ENCODE measurements around the gene C5orf24. TPM values are rescaled to one million over a fixed set of nuclear protein-coding genes. Genes with fewer than 3 reads are reported as not detected.
A peak's percentile ranks its signal among the peaks of the same experiment; 100 is the strongest.

C5orf24 gene
- total and polyA plus RNA-seq, 10 of the 15 experiments (the other 5 are each of a cell fraction or from before 2014, with no cell fraction given) = 5.4 to 26.8 (median 15.6) TPM

DNA sequence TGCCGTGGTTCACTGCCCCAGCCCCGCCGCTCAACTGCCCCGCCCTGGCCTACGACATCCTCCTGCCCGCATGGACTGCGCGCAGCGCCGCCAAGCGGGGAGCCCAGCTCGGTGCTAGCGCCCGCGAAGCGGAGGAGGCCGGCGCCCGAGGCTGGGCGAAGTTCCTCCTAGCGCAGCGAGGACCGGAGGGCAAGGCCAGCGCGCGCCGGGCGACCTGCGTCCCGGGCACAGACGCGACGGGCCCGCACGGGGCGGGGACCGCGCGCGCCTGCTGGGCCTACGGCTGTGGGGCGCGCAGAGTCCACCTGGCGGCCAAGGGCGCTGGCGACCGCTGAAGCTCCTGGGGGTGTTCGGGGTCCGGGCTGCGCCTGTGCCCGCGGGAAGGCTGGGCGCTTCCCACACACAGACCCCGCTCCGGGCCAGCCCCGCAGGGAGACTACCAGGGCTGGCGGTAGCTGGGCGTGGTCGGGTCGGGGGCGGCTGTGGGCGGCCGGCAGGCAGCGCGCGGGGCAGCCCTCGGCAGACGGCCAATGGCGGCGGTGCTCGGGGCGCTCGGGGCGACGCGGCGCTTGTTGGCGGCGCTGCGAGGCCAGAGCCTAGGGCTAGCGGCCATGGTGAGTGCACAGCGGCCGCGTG is 59.0 kb downstream of the C5orf24 start, which contains the start of gene PCBD2 (continued):
- TF ChIP-seq POLR2AphosphoS5 (IDR thresholded peaks at IDR 0.05; ENCODE audit: low read length) (peak; percentile 81; the same call in 1 of the 2 replicates), CREB1 (IDR thresholded peaks at IDR 0.05; ENCODE audit: low read depth) (peak; percentile 78; the same call in 1 of the 2 replicates), SRF (IDR thresholded peaks at IDR 0.05; ENCODE audit: low read depth in 2 of 2, low read length in 2 of 2) (peak in 1 of 2 experiments; percentile 52; a peak in 1 of 4 replicates), CBX5 (IDR thresholded peaks at IDR 0.05; ENCODE audit: low read depth) (no peak), NFYA (IDR thresholded peaks at IDR 0.05; ENCODE audit: borderline replicate concordance, low read depth, low read length) (no peak), RELA (IDR thresholded peaks at IDR 0.05; ENCODE audit: borderline replicate concordance, partially characterized antibody) (no peak), SMAD5 (IDR thresholded peaks at IDR 0.05; ENCODE audit: low read depth) (no peak; the same call in 1 of the 2 replicates), SMC3 (IDR thresholded peaks at IDR 0.05; ENCODE audit: borderline replicate concordance, low read length) (peak; percentile 65)
- TF ChIP-seq, protein P1, sequence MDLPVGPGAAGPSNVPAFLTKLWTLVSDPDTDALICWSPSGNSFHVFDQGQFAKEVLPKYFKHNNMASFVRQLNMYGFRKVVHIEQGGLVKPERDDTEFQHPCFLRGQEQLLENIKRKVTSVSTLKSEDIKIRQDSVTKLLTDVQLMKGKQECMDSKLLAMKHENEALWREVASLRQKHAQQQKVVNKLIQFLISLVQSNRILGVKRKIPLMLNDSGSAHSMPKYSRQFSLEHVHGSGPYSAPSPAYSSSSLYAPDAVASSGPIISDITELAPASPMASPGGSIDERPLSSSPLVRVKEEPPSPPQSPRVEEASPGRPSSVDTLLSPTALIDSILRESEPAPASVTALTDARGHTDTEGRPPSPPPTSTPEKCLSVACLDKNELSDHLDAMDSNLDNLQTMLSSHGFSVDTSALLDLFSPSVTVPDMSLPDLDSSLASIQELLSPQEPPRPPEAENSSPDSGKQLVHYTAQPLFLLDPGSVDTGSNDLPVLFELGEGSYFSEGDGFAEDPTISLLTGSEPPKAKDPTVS (IDR thresholded peaks at IDR 0.05; ENCODE audit: low read depth, low read length) = no peak

Data from GM12878 (cell line).